Measurements from ENCODE around the gene CLCNKA.

CLCNKA gene

GRCh38 chr1:16082283-16083038 lies 60.6 kb downstream of the CLCNKA start:
- peak; percentile 38 for DNase-seq

DNA sequence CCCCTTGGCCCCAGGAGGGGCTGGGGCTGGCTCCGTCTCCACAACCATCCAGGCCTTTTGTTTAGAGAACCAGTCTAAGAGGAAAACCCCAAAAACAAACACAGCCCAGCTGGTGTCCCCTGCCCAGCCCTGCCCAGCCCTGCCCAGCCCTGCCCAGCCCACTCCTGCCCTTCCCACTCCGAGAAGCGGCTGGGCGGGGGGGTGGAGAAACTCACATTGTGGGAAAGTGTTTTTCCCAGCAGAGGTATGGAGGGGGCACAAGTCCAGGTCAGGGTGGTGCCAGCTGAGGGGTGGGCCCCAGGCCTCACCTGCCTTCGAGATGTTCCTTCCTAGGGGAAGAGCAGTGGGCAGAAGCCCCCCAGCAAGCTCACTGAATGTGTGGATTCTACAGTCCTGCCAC lies 61.6 kb downstream of the CLCNKA start:
- no peak for DNase-seq

Measured in NCI-H1694 (cell line).